GDM1 (cell line): ENCODE results near the gene DENND1A.
A peak's percentile ranks its signal among the peaks of the same experiment; 100 is the strongest.

Experiments used
- DNase-seq: peaks from one replicate; lab custom pipeline; 2025; lab: John Stamatoyannopoulos, UW

Gene DENND1A

DNA sequence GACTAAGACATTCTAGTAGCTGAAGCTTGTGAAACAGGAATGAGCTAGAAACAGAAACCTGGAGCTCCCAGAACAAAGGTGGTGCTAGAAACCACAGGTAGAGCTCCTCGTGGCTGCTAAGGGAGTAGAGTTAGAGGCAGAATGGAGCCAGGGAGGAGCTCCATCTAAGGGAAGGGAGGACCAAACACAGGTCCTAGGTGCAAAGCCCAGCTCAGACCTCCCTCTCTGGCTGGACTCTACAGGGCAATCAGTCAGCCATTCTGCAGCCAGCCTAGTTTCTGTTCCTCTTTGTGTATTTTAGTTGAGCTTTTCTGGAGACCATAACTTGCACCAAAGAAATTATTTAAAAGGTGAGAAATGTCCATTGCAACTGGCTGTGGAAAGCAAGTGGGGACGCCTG, 503.5 kb downstream of the DENND1A start:
- no peak for DNase-seq

- no peak for DNase-seq
Measured at GRCh38 chr9:123425836-123426365, 504.0 kb downstream of the DENND1A start.

- DNase-seq: no peak
Measured at GRCh38 chr9:123425261-123425821, 504.6 kb downstream of the DENND1A start.

- DNase-seq: no peak
Measured at GRCh38 chr9:123424552-123425225, 505.2 kb downstream of the DENND1A start.

DNA sequence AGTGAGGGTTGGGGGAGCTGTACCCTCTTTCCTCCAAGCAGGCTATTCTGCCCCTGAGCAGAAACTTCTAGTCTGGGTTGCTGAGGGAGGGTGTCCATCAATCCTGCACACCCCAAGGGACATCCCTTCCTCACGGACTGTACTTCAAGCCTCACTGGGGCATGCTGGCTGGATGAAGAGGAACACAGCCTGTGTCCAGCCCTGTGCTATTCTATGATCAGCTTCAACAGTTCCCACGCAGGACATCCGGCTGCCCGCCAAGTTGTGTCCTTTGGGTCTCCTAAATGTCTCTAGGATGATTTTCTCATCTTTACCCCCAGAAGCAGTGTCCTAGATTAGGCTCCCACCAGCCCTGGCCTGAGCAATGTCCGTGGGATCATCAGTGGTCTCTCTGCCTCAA, 505.8 kb downstream of the DENND1A start:
- DNase-seq: no peak

DNA sequence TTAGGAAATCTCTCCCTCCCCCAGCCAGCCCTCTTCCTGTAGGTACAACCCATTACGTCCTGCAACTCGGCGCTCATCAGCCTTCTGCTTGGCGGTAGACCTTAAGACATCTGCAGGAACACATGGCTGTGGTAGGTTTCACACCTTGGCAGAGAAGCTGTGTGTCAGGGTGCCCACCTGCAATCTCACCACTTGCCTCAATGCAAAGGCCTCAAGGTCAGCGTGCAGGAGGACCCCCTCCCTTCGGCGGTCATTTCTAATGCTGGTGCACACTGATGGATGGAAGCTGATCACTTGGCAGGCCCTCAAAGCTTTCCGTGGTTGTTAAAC, 506.6 kb downstream of the DENND1A start:
- DNase-seq: no peak

DNA sequence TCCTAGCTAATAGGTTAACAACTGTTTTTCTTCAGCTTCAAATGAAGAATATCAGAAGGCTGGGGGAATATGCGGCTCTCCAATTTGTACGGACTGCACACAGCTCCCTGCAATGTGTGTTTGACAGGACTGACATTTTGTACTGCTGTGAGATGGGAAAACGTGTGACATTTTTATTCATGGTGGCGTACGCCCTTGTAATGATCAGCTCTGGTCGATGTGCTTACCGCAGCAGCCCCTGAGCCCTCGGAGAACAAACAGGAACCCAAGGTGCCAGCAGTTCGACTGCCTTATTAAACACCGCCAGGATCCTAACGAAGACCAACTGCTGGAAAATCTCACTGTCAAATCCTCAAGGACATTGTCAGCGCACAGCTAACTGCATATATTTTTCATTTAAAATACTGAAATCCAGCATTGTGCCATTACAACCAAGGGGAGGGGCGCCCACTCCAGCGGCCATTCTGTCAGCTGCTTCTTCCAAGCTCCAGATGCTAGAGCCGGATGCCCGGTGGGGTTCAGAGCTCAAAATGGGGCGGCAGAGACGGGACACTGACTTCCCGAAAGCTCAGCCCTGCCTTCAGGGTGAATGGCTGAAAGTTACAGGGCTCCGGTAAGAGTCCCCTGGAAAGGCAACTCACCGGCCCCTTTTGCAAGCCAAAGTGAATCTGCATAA, 507.2 kb downstream of the DENND1A start:
- no peak for DNase-seq

- no peak for DNase-seq
Measured at GRCh38 chr9:123421801-123422455, 508.0 kb downstream of the DENND1A start.

- no peak for DNase-seq
Measured at GRCh38 chr9:123421186-123421585, 508.7 kb downstream of the DENND1A start.

DNA sequence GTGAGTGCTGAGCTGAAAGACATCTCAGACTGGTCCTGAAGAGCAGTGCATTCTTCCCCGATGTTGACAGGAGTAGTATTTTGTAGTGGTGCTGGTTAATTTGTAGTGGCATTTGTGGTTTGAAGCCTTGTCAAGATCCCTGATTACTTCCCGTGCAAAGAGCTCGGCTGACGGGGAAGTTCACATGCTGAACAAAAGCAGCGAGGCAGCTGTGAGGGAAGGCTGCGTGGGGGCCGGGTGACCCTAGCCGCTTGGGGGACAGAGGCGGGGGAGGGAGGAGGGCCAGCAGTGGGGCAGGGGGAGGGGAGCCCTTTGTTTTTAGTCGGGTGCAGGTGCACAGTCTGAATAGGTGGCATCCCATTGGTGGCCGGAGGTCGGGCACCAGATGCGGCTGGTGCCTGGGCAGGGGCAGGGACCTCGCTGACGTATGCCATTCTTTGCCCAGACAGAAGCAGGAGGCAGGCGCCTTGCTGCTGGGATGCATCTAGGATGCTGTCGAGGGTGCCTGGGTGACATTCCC, 509.3 kb downstream of the DENND1A start:
- peak; percentile 27 for DNase-seq

DNA sequence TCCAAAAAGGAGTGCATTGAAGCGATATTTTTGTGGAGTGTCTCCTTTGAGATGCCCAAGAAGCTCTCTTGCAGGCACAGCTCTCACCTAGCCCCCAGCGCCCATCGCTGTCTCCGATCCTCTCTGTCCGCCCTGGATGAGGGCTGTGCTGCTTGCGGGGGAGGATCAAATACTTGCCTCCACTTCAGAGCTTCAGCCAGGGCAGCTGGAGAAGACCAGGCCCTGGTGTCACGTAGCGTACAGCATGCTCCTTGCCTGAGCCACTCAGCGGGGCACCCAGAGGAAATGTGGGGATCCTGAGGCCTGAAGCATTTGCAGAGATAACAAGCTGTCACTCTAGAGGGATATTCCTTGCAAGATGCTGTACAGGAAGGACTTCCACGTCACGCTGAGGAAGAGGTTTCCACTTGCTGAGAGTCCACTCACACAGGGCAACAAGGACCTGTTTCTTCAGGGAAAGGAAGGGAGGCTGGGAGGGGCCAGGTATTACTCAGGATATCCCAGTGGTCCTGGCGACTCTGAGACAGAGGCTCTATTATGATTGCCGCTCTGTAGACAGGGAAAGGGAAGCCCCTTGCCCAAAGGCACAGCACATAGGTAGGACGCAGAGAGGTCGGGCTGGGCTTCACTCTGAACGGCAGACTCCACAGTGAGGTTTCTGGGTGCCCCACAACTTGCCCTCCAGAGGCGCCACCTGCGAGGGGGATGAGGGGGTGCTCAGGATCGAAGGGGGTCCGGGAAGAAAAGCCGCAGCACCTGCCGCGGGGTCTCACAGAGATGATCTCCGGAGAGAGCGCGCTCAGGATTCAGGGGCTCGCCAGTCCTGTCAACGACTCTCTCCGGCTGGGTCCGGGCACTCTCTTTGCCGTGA, 510.0 kb downstream of the DENND1A start:
- DNase-seq: no peak

DNA sequence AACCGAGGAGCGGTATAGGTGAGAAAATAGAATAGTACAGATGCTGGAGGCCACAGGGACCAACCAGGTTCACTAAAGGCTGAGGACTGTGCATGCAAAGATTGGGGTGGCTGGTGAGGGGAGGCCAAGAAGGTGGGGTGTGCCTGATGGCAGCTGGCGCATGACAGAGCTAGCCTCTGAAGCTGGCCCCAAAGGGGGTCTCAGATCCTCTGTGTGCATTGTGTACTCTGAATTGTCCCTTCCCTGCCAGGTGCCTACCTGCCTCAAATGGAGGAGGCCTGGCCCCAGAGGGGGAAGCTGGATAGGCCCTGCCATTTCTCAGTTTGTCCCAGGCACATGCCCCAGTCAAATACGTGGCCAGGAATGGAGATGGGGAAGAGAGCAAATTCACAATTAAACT, 510.8 kb downstream of the DENND1A start:
- DNase-seq: no peak

DNA sequence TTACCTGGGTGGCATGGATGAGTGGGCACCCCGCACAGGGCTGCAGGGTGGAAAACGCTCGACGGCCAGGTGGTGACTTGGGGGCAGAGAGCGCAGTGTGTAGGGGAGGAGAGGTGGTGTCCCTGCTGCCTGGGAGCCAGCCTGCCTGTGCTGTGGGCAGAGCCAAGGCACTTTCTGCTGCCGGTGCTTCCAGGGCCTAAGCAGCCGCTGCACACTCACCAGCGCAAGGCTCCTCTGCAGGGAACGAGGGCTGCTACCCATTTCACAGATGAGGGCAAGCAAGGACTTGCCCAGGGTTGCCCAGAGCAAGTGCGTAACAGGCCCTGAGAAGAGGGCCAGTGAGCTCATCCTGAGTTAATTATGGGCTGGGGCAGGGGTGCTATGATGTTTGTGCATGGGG, 511.4 kb downstream of the DENND1A start:
- no peak for DNase-seq

DNA sequence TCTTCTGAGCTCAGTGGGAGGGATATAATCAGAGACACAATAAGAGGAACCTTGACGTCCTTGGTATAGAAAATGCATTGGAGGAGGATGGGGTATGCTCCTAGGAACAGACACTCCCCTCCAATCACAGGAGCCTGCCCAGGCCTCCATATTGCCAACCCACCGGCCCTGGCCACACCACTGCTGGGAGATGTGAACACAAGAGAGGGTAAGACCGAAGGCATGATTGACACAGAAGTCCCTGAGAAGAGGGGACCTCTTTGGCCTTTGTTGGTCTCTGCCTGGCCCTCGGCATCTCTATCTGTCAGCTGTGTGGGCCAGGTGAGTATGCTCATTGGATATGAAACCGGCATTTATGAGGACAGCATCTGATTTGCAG, 511.9 kb downstream of the DENND1A start:
- DNase-seq: no peak

- no peak for DNase-seq
Measured at GRCh38 chr9:123417289-123418051, 512.5 kb downstream of the DENND1A start.

DNA sequence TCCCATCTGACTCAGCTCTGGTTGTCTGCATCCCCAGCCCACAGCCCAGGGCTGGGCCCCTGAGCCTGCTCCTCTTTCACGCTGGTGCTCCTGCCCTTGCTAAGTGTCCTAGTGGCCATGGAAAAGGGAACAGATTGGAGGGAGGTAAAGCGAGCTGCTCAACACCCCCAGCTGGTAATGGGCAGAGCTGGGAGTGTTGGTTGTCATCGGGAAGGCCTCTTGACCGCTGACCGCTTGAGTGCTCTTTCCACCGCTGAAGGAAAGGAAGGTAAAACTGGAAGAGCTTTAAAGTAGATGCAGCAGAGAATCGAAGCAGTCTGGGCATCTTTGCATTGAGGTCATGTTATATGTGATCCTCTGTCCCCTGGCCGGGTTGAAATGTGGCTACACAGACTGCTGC, 513.8 kb downstream of the DENND1A start:
- no peak for DNase-seq

DNA sequence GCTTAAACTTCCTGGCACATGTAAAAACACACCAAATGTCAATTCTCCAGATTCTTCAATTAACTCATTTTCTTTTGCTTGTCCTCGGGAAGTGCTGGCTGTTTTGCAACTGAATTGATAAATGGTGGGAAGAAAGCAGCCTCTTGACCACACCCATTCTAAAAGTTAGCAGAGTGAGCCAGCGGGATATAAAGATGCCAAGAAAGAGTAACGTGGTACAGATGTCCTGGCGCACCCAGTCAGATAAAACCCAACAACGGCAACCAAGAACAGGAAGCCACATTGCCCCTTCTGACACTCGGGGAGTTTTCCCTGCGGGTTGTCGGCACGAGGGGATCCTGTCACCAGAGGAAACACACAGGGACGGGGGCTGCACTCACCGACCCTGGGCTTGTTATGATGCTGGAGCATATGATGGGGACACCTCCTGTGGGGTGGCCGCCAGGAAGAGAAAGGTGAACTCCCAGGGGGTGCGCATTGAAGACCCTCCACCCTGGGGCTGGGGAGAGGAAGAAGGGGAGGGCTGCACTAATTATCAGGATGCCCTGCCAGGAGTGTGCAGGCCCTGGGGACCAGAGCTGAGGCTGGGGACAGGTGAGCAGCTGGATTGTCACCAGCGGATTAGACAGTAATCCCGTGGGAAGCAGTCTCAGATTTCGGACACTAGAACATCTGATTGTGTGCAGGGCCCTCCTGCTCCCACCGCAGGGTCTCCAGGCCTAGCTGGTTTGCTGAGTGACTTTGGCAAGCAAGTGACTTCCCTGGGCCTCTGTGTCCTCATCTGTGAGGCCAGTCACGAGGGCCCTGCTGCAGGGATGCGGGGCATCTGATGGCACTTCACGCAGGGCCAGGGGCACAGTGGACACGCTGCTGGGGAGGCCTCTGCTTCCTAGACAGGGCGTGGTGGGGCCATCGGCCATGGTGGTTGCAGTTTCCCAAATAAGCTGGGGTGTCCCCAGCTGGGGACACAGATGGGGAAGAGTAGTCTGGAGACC, 514.7 kb downstream of the DENND1A start:
- no peak for DNase-seq

GRCh38 chr9:123414204-123414603, 515.7 kb downstream of the DENND1A start:
- no peak for DNase-seq

DNA sequence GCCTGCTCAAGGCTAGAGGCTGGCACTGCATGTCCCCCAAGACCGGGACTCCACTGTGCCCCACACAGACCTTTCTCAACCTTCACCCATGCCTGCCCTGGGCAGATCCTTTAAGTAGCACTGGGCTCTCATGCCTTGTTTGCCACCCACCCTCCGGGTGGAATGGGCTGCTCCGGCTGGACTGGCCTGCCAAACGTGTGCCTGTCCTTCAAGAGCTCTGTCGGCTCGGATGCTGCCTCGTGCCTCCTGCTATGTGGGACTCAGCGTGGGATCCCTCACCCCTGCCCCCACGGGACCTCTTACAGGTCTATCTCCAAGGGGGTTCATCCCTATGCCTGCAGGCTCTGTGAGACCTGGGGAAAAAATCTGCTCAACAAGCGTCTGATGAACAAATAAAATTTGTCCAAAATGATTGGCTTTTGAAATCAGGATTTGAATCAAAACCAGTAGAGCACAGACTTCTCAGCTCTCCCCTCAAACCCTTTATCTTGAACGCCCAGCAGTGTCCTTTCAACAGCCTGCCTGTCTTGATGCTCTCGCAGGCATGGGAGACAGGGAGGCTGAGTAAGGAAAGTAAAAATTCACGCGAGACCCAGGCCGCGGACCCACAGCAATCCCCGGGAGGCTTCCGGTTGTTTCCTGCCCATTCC, 517.6 kb downstream of the DENND1A start:
- DNase-seq: no peak
